Measurements from ENCODE around the gene LENG8.
"Not testable (repeated sequence)": the region's sequence is repeated elsewhere in the genome, so short reads cannot be mapped to it uniquely, and the experiment has no call there.

Gene LENG8

DNA sequence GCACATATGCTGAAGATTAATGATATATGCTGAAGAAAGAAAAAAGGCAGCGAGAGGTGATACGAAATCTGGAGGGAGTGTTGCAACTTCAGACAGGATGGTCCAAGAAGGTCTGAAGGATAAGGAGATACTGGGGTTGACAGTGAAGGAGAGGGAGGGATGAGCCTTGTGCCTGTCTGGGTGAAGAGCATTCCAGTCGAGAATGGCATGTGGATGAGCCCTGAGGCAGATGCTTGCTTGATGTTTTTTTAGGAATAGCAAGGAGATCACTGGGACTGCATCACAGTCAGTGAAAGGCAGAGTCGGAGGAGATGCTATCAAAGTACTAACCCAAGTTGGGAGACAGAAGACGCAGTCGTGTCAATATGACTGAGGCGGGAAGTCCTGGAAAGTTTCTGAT is 40.3 kb downstream of the LENG8 start:
- no peak for DNase-seq

DNA sequence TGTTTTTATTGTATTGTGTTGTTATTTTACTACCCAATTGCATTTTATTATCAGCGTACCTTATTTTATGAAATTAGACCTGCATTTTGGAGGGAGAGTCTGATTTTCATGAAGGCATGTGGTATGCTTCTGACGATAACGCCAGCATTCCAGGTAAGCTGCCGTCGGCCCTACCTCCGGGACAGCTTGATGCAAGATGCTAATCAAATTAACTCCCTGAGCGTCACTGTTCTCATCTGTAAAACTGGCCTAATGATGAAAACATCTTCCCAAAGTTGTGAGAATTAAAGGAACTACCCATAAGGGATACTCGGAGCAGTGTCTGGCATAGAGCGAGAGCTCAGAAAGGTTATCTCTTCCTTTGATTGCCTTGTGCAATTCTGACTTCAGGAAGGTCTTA is 40.8 kb downstream of the LENG8 start:
- no peak for DNase-seq

DNA sequence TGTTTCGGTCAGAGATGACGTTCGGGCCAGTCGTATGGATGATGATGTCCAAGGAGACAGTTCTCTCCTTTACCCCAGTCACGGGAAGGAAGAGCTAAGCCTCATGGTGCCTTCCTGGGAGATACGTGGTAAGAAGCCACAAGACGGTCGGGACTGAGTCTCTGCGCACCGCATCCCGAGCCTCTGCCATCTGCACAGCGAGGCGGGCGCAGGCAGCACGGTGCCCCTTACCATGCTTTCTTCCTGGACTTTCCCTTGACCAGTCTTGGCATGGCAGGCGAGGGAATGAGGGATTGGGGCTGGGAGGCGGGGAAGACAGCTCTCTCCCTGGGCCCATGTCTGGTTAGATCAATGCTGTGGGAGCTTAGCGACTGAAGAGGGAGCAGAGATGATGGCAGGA is 43.6 kb downstream of the LENG8 start:
- no peak for DNase-seq

DNA sequence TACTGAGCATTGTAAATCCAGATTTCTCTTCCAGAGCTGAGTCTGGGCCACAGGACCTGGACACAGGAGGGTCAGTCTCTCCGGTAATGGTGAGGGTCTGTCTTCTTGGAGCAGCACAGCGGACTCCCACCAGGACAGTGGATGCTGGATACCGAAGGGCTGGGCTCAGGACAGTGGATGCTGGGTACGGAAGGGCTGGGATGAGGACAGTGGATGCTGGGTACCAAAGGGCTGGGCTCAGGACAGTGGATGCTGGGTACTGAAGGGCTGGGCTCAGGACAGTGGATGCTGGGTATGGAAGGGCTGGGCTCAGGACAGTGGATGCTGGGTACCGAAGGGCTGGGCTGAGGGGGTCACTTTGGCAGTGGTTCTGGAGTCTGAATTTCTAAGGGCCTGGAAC is 44.1 kb downstream of the LENG8 start:
- not testable (repeated sequence) for DNase-seq

DNA sequence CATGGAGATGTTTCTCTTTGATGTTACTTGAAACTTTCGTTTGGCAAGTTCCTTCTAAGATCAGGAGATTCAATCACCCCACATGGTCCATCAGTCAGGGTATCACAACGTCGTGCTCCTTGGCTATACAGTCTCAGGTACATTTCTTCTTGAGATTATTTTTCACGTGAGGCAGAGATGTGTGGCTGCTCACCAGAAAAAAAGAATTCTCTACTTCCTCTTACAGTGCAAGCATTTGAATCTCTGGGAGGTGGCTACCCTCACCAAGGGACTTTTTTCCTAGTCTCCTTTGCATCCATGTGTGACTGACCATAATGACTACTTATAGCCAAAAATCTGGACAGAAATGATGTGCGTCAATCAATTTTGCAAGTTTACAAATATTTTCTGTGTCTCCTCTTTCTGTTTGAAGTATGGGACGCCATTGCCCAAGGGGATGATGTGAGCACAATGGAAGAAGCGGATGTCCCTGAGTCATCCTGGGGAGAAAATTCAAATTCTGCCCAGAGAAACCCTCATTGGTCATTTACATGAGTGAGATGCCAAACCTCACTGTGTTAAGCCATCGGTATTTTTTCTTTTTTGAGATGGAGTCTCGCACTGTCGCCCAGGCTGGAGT is 45.1 kb downstream of the LENG8 start:
- DNase-seq, result no peak

DNA sequence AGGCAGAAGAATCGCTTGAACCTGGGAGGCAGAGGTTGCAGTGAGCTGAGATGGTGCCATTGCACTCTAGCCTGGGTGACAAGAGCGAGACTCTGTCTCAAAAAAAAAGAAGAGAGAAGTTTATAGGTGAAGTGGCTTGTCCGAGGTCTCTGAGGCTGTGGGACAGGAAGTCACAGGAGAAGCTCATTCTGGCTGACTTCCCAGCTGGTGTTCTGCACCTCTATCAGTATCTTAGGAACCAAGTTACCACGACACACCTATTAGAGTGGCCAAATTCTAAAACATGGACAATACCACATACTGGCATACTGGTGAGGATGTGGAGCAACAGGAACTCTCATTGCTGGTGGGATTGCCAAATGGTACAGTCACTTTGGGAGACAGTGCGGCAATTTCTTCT is 46.3 kb downstream of the LENG8 start:
- not testable (repeated sequence) for DNase-seq

DNA sequence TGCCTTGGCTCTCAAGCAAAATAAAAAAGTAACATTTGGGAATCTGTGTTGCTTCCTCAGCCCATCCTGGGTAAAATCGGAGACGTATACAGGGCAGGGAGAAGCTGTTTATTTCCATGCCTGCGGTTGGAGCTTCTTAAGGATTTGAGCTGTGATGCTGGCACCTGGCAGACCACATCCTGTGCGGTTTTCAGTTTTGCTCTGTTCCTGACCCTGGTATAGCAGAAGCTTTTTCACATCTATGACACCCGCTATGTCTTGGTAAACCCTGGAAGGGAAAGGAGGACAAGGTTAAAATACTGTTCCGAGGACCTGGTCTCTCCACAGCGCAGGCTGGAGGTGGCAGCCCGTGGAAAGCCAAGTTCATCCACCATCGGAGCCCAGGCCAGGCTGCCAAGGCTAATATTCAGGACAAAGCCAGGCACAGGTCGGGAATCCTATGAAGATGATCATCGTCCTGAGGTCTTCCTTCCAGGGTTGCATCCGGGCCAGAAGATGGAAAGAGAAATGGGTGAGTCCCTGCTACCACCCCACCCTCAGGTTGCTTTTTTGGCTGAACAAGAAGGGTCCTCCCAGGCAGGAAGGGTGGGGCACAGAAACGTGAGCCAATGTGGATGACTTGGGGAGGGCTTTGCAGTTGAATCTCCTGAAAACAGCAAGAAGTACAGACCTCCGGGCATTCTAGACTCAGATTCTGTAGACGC is 48.9 kb downstream of the LENG8 start:
- DNase-seq, result not testable (repeated sequence)

DNA sequence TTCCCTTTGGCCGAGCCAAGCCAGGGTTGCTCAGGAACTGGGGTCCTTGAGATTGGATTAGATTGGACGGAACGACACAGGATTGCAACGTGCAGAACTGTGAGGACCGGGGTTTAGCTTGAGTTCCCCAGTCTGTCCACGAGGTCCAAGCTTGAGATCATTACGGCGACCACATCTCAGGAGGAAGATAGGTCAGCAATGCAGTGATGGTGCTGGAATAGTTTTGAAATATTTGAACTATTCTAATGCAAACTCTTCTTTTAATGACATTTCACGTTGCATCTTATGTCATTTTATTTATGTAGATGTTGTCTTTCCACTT is 49.4 kb downstream of the LENG8 start:
- not testable (repeated sequence) for DNase-seq

DNA sequence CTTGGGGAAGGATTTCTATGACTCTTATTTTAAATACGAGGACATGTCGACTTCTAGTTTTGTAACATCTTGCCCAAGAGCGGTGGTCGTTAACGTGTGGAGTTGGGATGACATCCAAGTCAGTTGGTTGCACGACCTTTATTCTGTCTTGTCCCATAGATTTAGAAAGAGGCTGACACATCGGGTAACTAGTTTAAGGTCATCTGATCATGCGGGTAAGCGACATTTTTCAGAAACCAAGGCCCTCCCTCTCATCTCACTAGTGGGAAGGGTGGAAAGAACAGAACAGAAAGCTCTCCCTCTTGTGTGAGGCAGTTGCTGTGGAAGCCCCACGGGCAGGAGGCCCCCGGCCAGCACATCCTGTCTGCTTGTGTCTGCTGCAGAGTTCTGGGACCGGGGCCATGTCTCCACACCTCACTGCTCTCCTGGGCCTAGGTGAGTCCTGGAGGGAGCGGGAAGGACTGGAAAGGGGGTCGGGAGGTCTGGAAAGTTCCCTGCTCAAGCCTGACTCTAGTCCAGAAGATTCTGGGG is 53.6 kb downstream of the LENG8 start, which contains the start of gene LAIR2:
Gene LAIR2, plus strand, starts transcription at position 314 of the 531 bp plus-strand sequence. Its CDS starts 88 bp downstream, at position 402.
- no peak for DNase-seq

DNA sequence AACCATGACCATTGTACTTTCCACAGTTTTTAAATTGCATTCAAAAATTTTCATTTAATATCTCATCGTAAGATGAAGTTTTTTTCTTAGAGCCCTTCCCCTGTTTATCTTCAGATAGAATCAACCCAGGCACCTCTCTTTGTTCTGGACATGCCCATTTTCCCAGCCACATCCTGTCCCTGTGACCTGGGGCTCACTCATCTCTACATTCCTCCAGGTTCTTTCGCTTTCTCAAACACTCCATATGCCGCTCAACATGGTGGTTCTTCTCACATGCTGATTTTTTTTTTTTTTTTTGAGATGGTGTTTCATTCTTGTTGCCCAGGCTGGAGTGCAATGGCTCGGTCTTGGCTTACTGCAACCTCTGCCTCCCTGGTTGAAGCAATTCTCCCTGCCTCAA is 56.5 kb downstream of the LENG8 start:
- DNase-seq, result not testable (repeated sequence)

DNA sequence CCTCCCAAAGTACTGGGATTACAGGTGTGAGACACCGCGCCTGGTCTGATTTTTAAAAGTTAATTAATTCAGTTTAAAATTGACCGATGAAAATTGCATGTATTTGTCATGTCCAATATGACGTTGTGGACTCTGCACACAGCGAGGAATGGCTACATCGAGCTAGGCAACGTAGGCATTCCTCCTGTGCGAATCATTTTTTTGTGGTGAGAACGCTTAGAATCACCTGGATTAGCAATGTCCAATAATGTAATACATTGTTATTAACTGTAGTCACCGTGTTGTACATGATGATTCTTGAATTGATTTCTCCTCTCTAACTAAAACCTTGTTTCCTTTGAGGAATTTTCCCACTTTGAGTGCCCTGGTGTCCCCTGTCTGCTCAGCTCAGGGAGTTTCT is 57.1 kb downstream of the LENG8 start:
- DNase-seq, result no peak

DNA sequence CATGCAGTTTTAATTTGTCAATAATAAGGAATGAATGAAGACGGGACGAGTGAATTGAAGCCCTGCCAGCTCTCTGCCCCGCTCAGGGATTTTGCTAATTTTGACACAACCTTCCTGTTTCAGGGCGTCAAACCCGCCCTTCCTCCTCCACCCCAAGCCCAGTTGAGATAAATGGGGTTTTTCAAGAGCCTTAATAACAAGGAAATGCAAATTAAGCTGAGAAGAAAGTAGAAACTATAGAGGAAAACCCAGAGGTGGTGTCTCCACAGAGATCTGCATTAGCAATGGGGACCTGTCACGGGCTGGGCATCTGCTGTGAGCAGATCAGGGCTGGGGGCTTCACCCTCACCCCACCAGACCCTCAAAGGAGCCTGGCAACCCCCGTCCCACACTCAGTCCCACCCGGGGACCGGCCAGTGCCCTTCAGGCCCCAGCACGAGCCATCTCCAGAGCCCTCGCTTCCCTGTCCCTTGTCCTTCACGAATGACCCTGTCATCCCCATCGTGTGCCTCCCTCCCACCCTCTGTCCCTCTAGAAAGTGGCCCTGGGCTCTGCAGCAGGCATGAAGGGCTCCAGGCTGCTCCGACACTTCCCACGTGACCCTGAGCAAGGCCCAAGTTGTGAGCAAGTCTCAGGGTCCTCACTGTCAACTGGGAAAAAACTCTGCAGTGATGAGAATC is 58.2 kb downstream of the LENG8 start:
- not testable (repeated sequence) for DNase-seq

DNA sequence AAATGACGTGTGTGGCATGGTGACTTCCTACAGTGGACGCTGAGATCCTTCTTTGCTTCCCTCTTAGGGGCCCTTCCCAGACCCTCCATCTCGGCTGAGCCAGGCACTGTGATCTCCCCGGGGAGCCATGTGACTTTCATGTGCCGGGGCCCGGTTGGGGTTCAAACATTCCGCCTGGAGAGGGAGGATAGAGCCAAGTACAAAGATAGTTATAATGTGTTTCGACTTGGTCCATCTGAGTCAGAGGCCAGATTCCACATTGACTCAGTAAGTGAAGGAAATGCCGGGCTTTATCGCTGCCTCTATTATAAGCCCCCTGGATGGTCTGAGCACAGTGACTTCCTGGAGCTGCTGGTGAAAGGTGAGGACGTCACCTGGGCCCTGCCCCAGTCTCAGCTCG is 58.8 kb downstream of the LENG8 start:
- no peak for DNase-seq

DNA sequence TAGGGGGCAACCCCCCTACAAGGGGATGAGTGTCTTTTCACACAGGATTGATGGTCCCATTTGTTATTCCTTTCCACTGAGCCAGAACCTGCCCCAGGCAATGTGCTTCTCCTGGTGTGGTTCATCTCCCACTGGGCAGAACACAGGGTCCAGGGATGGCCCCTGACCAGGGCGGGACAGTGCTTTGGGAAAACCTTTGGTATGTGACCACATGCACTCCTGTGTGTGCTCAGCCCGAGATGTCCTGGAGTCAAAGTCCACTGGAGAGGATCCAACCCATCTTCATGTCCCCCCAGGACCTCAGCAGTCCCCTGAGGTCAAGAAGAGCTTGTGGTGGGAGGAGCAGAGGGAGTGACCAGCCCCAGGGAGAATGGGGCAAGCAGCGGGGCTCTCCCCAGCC is 59.5 kb downstream of the LENG8 start:
- not testable (repeated sequence) for DNase-seq

DNA sequence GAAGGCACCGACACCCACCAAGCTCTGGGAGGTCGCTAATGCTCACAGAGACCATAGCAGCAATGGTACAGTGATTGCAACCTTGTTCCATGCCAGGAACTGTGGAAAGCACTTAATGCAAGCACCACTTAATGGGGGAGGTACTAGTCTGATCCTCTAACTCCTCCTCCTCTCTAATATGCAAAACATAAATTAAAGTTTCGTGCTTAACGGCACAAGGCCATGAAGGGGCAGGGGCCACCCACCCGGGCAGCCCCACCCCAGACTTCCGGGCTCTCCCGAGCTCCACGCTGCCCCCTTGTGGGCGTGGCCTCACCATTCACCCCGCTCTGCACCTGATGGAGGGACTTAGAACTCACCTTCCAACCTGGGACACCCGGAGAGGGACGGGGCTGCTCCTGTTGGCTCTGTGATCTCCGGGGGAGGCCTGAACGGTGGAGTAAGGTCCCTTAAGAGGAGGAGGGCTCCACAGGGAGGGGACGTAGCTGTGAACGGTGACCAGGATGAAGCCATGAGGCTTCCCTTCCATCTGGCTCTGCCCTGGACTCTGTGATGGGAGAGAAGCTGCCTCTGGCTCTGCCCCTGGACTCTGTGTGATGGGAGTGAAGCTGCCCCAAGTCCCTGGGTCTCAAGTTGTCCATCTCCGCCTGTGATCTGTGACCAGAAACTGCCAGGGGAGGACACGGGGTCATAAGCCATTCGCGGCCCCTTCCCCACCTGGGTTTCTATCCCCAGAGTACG is 60.4 kb downstream of the LENG8 start:
- DNase-seq, result not testable (repeated sequence)
